ENCODE measurements around the gene ST7. TPM values are rescaled to one million over a fixed set of nuclear protein-coding genes. Genes with fewer than 3 reads are reported as not detected.

Gene ST7
- total RNA-seq, 1 donor from 2014 or later, result 107 TPM

GRCh38 chr7:117075934-117076333 lies 122.6 kb downstream of the ST7 start:
- Mint-ChIP-seq H3K9me3 (ENCODE audit: unreplicated experiment) (peaks cover 3% of the 10 kb centered on the region), H3K4me1 (ENCODE audit: low read depth, unreplicated experiment) (peaks cover 30% of the 10 kb centered on the region), H3K36me3 (ENCODE audit: unreplicated experiment) (no peaks in the 10 kb centered on the region), H3K27me3 (ENCODE audit: unreplicated experiment) (peaks cover 2% of the 10 kb centered on the region), H3K27ac (ENCODE audit: unreplicated experiment) (no peak overlapping the region), H3K4me3 (ENCODE audit: unreplicated experiment) (no peak overlapping the region)
- DNase-seq, result no peak
- TF ChIP-seq CTCF (IDR thresholded peaks at IDR 0.05; ENCODE audit: partially characterized antibody, unreplicated experiment), result no peak

DNA sequence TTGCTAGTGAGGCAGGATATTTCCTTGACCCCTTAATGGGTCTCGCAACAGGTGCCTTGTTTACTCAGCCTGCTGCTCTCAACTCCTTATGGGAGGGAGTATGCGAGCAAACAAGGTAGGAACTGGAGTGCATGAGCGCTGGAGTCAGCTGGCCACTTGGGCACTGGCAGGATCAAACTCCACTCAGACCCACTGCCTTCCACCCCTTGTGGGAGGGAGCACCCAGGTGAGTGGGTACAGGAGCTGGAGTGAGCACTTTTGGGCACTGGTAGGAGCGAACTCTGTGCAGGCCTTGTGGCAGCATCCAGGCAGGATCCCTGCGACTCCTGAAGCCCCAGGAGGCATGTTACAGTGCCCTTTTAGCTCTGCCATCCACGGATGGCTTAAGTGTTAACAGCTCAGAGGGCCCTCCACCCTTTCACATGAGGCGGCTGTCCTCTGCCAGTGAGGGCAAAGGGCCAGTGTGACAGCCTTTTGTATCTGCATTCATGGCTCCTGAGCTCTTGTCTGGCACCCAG lies 123.2 kb downstream of the ST7 start:
- no peaks in the 10 kb centered on the region for H3K36me3 Mint-ChIP-seq (ENCODE audit: unreplicated experiment)
- H3K27me3 Mint-ChIP-seq (ENCODE audit: unreplicated experiment), result peaks cover 2% of the 10 kb centered on the region
- no peak for DNase-seq
- no peak overlapping the region for H3K4me3 Mint-ChIP-seq (ENCODE audit: unreplicated experiment)
- H3K9me3 Mint-ChIP-seq (ENCODE audit: unreplicated experiment), result peaks cover 2% of the 10 kb centered on the region
- peak overlapping the region; percentile 55 for H3K27ac Mint-ChIP-seq (ENCODE audit: unreplicated experiment)
- H3K4me1 Mint-ChIP-seq (ENCODE audit: low read depth, unreplicated experiment), result peaks cover 30% of the 10 kb centered on the region
- TF ChIP-seq CTCF (IDR thresholded peaks at IDR 0.05; ENCODE audit: partially characterized antibody, unreplicated experiment), result no peak

DNA sequence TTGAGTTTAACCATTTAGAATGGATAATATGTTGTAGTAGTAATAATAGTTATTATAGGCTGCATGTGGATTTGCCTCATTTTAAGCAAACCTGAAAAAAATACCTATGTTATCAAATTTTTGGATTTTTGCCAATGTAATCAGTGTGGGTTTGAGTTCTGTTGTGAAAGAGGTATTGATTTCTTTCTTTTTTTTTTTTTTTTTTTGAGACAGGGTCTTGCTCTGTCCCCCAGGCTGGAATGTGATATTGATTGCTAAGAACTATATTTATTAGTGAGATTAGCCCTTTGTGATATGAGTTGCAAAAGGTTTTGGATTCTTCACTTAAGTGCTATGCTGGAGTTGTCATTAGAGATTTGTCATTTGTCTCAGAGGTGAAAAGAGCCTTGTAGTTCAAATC lies 124.4 kb downstream of the ST7 start:
- H3K4me3 Mint-ChIP-seq (ENCODE audit: unreplicated experiment), result peak overlapping the region; percentile 15
- no peak overlapping the region for H3K27ac Mint-ChIP-seq (ENCODE audit: unreplicated experiment)
- H3K9me3 Mint-ChIP-seq (ENCODE audit: unreplicated experiment), result peaks cover 2% of the 10 kb centered on the region
- H3K27me3 Mint-ChIP-seq (ENCODE audit: unreplicated experiment), result no peaks in the 10 kb centered on the region
- H3K36me3 Mint-ChIP-seq (ENCODE audit: unreplicated experiment), result no peaks in the 10 kb centered on the region
- H3K4me1 Mint-ChIP-seq (ENCODE audit: low read depth, unreplicated experiment), result peaks cover 22% of the 10 kb centered on the region
- DNase-seq, result no peak
- TF ChIP-seq CTCF (IDR thresholded peaks at IDR 0.05; ENCODE audit: partially characterized antibody, unreplicated experiment), result no peak

GRCh38 chr7:117082647-117083046 lies 129.3 kb downstream of the ST7 start:
- Mint-ChIP-seq H3K36me3 (ENCODE audit: unreplicated experiment) (no peaks in the 10 kb centered on the region), H3K27ac (ENCODE audit: unreplicated experiment) (no peak overlapping the region), H3K4me1 (ENCODE audit: low read depth, unreplicated experiment) (peaks cover 44% of the 10 kb centered on the region), H3K27me3 (ENCODE audit: unreplicated experiment) (no peaks in the 10 kb centered on the region), H3K9me3 (ENCODE audit: unreplicated experiment) (no peaks in the 10 kb centered on the region), H3K4me3 (ENCODE audit: unreplicated experiment) (no peak overlapping the region)
- no peak for DNase-seq
- TF ChIP-seq CTCF (IDR thresholded peaks at IDR 0.05; ENCODE audit: partially characterized antibody, unreplicated experiment), result no peak

DNA sequence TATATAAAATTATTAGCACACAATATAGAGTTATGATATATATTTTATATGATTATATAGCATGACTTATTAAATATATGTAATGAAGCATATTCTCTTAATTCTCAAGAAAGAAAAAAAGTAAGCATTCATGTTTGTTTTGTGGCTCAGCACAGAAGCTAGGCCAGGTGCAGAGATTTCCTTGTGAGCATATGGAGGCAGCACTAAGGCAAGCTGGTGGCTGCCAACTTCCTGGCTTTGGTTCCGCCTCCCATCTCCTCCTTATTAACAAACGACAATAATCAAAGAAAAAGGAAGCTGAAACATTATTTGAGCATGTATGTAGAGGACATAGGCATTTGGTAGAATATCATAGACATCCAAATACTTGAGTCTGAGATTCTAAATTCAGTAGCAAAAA lies 130.3 kb downstream of the ST7 start:
- no peak for DNase-seq
- no peaks in the 10 kb centered on the region for H3K36me3 Mint-ChIP-seq (ENCODE audit: unreplicated experiment)
- H3K27ac Mint-ChIP-seq (ENCODE audit: unreplicated experiment), result peak overlapping the region; percentile 9
- H3K4me1 Mint-ChIP-seq (ENCODE audit: low read depth, unreplicated experiment), result peaks cover 46% of the 10 kb centered on the region
- peak overlapping the region; percentile 16 for H3K4me3 Mint-ChIP-seq (ENCODE audit: unreplicated experiment)
- no peaks in the 10 kb centered on the region for H3K9me3 Mint-ChIP-seq (ENCODE audit: unreplicated experiment)
- no peaks in the 10 kb centered on the region for H3K27me3 Mint-ChIP-seq (ENCODE audit: unreplicated experiment)
- TF ChIP-seq CTCF (IDR thresholded peaks at IDR 0.05; ENCODE audit: partially characterized antibody, unreplicated experiment), result no peak
